ENCODE data around the gene NADSYN1.
"Not testable (repeated sequence)": the region's sequence is repeated elsewhere in the genome, so short reads cannot be mapped to it uniquely, and the experiment has no call there.

The NADSYN1 gene

DNA sequence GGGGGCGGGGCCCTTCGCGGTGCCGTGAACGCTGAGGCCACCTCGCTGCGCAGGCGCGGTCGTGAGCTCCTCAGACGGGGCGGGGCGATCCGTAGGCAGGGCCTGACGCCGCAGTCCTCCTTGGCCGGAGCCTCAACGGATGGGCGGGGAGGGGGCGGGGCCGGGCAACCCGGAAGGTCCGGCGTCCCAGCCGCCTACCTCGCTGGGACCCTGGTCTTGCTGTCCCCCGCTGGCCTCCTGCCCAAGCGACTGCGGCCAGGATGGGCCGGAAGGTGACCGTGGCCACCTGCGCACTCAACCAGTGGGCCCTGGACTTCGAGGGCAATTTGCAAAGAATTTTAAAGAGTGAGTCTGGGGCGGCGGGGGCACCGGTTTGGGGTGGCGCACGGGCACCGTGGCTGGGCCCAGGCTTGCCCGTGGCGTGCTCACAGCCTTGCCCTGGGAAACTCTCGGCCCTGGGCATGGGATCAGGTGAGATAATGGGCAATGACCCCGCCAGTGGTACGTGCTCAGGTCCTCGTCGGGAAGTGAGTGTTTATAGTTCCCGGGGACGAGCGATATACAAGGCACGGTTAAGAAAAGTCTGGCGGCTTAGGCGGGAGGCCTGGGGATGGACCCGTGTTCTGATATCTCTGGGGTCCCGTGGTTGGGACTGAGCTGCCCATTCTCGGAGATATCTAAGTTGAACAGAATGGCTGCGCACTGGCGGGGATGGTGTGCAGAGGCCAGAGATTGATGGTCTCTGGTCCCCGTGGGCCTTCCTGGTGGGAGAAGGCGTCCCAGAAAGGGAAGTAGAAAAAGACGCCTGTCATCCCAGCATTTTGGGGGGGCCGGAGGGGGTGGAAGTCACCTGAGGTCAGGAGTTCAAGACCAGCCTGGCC, at the start of gene NADSYN1:
TSS of gene NADSYN1 (plus strand) at position 167 of the 881 bp plus-strand sequence. CDS start at position 261, 94 bp downstream.
- peak; percentile 97 for DNase-seq

DNA sequence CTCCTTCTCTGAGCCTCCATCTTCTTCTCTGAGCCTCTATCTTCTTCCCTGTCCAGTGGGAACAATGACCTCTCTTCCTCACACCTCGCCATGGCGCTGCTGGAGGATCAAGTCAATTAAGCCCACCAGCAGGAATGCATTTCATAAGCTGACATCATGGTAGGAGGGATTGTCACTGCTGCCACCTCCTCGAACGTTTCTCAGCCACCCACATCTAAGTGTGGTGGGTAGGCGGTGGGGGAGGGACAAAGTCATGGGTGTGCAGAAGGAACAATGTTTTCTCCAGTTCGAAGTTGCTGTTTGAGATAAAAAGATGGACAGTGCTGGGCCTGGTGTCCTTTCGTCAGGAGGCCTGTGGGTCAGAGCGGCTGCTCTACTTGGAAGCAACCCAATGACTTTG, 48.8 kb upstream of the NADSYN1 start:
- DNase-seq = no peak

DNA sequence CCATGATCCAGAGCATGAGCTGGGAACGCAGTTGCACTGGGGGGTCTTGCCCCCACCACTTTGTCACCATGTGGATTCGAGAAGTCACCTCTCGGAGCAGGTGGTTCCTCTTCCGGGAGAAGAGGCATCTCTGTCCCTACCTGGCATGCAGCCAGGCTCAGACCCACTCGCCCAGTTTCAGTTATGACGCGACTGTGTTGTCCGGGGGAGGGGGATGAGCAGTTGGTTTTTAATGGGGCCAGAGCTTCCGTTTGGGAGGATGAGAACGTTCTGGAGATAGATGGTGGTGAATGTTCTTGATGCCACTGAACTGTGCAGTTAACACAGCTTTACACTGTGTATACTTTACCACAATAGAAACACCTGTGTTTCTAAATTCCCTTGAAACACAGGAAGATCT, 46.3 kb upstream of the NADSYN1 start:
- no peak for DNase-seq

DNA sequence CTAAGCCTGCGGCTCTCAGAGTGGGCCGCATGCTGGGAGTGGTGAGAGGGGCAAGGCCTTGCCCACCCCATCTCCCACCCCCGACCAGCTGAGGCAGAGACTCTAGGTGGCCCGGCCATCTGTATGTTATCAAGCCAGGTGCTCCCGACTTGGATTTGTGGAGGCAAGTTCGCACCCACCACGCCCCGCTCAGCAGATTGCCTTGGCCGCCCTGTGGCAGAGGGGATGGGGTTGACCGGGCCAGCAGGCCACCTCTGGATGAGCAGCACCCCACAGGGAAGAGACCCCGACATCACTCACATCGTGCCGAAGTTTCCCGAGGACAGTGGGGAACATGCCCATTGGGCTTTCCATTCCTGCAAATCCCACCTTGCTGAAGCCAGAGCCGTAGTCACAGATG, 45.6 kb upstream of the NADSYN1 start:
- DNase-seq = no peak

DNA sequence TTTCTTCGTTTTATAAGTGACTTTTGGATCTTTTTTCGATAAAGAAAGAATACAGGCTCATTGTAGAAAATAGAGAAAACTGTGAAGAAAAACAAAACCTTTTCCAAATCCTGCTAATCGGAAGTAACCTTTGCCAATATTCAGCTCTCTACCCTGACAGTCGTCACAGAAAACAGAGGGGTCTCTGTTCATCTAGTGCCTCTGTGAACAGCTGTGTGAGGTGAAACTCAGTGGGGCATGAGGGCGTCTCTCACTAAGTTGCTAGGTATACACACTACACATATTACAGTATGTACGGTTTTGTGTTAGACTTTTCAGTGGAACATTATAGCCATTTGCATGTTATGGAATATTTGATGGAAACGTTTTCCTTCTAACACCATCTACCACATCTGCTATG, 44.2 kb upstream of the NADSYN1 start:
- no peak for DNase-seq

DNA sequence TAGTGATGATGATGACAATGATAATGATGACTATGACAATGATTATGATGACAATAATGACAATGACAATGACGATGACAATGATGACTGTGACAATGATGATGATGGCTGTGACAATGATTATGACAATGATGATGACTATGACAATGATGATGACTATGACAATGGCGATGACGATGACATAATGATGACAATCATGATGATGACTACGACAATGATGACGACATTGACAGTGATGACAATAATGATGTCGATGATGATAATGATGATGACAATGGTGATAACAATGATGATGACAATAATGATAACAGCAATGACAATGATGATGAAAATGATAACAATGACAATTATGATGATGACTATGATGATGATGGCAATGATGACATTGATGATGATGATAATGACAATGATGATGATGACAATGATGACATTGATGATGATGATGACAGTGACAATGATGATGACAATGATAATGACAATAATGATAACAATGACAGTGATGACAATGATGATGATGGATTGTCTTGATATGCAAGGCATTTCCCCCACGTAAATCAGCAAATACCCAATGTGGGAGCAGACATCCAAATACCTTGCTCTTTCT, 42.5 kb upstream of the NADSYN1 start:
- no peak for DNase-seq

DNA sequence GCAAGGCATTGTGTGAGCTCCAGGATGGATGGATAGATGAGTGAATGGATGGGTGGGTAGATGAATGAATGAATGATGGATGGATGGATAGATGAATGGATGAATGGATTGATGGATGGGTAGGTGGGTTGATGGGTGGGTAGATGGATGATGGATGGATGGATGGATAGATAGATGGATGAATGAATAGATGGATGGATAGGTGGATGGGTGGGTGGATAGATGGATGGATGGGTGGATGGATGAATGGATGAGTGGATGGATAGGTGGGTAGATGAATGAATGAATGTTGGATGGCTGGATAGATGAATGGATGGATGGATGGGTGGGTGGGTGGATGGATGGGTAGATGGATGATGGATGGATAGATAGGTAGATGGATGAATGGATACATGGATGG, 38.4 kb upstream of the NADSYN1 start:
- no peak for DNase-seq

DNA sequence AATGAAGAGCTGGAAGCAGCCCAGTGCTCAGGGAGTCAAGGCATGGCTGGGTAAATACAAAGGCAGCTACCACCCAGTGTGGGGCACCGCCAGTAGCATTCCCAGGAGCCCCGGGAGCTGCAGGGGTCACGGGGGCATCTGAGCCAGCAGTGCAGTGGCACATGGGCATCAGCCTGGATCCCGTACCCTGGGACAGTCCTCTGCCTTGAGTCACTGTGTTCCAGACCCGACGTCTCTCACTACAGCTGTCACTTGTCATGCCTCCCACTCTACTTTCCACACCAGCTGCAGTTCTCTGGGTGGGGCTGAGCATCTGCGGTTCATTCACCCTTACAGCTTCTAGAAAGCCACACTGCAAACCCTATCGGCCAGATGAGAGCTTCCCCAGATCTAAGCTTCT, 34.4 kb upstream of the NADSYN1 start:
- no peak for DNase-seq

DNA sequence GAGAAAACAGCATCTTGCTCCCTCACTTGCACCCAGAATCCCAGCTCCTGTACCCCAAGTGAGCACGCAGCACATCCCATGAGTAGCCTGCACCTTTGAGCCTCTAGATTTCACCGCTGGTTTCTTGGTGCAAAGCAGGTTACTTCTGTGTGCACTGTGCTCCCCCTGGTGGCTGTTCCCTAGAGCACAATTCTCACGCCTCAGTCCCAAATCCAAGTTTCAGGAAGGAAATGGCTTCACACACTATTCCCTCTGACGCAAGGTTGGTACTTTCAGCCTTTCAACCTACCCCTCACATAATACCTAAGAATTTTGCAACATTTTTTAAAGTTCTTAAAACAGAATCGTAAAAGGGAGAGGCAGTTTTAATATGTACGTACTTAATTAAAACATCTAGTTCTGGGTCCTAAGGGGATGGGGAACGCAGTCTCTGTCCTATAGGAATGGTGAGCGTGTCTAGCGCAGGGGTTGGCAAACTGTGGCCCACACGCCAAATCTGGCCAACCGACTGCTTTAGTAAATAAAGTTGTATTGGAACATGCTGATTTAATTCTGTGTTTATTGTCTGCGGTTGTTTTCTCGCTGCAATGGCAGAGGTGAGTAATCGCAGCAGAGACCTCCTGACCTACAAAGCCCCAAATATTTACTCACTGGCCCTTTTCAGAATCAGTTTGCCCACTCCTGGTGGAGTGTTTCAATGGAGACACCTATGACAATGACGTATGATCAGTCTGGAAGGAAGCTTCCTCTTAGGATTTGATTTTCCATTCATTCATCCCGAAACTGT, 32.4 kb upstream of the NADSYN1 start:
- peak; percentile 22 for DNase-seq

DNA sequence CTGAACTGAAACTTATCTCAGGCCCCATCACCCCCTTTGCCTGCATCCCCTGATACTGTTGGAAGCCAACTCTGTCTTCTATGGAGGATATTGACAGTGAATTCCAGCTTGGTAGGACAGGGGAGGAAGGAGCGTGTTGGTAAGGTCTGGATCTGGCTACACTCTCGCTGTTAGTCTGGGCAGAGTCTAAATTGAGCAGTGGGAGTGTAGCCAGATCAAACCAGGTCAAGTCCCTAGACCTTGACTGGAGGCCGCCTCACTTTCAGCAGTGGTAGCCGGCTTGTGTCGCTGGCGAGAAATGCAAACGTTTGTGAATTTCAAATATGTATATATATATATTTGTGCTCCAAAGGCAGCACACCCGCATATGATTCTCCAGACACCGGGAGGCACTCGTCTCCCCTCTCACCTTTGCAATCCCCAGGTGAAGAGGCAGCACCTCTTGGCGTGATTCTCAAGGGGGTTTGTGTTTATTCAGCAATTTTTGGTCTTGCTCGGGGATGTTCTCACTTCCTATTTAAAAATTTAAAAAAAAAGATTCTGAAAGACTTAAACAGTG, 31.5 kb upstream of the NADSYN1 start:
- DNase-seq = no peak

DNA sequence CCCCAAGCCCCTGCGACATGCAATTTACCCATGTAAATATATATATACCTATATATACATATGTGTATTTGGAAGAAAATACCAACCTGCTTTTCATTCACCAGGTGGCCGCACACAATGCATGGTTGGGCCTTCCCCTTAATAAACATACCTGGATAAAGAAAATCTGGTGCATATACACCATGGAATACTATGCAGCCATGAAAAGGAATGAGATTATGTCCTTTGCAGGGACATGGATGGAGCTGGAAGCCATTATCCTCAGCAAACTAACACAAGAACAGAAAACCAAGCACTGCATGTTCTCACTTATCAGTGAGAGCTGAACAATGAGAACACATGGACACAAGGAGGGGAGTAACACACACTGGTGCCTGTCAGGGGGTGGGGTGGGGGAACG, 30.7 kb upstream of the NADSYN1 start:
- not testable (repeated sequence) for DNase-seq

DNA sequence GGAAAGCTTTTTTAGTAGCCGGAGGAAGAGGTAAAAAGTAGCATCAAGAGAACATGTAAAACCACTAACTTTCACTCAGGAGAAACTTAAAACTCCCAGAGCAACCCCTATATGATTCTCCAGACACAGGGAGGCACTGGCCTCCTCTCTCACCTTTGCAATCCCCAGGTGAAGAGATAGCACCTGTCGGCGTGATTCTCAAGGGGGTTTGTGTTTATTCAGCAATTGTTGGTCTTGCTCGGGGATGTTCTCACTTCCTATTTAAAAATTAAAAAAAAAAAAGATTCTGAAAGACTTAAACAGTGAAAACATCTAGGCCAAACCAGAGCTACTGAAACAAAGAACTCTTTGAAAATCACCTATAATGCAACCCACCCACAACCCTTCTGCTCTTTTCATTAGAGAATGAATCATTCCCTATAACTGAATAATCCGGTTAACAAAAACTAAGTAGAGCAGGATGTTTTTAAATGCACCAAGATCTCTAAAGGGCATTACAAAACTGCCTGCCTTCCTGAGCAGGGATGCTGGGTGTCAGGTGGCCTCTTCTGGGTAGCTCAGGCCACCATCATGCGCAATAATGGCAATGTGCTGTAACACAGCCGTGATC, 29.7 kb upstream of the NADSYN1 start:
- no peak for DNase-seq

DNA sequence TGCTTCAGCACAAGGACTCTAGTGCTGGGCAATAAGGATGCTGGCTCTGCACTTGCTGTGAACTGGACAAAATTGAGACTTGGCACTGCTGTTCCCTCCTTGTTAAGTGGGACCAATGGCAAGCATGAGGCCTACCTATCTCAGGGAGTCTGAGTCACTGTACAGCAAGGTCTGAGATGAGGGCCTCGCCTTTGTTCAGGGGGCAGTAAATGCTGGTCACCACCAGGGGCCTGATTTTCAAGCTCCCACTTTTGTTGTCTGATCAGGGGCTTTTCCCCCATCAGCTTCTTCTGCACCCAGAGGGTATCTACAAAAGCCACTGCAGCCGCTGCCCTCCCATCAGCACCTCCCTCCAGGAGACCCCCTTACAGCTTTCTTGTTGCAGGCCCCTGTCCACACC, 27.6 kb upstream of the NADSYN1 start:
- DNase-seq = no peak

DNA sequence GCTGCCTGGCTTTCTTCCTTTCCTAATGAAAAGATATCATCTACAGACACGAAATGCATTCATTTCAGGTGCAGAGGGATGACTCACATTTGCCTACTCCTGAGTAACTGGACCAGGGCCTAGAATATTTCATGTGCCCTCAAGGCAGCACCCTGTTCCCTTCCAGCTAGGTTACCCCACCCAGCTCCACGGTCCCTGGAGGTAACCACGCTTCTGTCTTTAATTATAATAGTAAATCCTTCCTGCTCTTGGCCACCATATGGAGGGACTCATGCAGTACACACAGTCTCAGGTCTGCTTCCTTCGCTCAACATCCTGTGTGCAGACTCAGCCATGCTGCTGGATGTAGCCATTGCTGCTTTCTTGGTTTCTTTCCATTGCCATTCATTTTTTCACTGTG, 27.1 kb upstream of the NADSYN1 start:
- no peak for DNase-seq

DNA sequence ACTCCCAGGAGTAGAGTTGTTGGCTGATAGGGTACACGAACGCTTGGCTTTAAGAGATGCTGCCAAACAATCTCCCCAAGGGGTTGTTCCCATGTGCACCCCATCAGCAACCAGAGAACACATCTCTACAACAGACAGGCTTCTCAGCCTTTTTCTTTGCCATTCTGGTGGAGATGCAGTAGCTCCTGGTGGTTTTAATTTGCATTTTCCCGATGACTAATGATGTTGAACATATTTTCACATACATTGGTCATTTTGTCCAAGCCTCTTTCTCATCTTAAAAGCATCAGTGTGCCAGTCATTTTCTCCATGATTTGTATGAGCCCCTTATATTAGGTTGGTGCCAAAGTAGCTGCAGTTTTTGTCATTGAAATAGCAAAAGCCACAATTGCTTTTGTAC, 26.6 kb upstream of the NADSYN1 start:
- no peak for DNase-seq

DNA sequence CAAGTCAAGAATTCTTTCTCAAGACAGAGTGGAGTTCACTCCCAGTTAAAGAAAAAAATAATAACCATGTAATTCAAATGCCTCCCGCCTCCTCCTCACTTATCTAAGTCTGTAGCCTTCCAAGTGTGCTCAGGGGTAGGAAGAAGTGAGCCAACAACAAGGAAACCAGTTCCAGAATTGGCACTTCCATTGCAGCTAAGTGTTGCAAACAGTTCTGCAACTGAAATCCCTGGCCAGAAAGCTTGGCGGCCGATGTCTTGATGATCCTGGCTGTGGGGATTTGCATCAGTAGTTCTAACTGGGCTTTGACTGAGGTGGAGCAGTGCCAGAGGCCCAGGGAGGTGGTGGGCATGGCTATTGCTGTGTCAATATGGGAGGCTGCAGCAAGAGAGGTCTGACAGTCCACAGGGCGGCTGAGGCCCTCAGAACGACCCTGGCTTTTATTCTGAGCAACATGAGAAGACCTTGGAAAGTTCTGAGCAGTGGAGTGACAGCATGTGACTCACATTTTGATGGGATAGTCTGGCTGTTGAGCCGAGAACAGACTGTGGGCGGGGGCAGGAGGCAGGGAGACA, 24.1 kb upstream of the NADSYN1 start:
- no peak for DNase-seq

DNA sequence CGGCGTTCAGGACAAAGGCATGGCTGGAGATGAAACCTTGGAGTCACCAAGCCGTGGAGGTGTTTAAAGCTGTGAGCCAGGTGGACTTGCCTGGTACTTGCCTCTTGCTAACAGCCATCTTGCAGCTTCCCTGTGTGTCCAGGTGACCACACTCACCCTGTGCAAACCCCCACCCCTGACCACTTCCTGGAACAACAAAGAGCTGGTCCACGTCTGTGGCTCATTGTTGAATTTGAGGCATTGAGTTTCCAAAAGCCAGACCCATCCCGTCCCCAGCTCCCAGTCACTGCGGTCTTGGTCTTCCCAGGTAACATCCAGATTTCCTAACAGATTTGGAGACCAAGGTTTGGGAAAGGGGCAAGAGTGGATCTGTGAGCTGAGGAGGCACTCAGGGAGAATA, 23.3 kb upstream of the NADSYN1 start:
- no peak for DNase-seq

DNA sequence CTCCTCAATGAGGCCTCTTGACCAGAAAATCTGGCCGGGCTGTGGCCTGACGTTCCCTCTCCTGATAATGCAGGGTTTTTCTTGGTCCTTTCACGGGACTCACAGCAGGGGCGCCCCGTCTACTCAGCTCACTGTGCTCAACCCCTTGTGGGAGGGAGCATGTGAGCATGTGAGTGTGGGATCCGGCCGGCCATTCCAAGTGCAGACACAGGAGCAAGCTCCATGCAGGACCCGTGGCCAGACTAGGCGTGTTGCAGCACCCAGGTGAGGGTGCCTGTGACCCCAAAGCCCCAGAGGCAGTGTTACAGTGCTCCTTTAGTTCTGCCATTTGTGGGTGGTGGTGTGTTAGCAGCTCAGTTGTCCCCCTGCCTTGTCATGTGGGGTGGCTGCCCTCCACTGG, 22.8 kb upstream of the NADSYN1 start:
- no peak for DNase-seq

DNA sequence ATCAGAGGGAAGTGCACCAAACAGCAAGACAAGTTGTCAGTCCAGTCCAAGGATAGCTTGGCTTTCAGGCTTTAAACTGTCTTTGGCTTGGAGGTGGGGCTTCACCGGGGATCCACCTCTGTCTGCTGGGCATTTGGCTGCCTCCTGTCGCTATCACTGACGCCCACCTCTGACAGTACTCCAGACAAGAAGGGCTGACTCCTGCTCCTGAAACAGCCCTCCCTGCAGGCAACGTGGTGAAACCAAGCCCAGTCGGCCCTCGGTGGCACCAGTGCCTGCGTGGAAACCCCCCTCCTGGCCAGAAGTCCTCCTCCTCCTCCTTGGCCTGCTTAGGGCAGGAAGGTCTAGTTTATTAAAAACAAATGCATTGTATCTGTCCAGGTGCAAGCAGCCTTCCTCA, 21.7 kb upstream of the NADSYN1 start:
- no peak for DNase-seq

DNA sequence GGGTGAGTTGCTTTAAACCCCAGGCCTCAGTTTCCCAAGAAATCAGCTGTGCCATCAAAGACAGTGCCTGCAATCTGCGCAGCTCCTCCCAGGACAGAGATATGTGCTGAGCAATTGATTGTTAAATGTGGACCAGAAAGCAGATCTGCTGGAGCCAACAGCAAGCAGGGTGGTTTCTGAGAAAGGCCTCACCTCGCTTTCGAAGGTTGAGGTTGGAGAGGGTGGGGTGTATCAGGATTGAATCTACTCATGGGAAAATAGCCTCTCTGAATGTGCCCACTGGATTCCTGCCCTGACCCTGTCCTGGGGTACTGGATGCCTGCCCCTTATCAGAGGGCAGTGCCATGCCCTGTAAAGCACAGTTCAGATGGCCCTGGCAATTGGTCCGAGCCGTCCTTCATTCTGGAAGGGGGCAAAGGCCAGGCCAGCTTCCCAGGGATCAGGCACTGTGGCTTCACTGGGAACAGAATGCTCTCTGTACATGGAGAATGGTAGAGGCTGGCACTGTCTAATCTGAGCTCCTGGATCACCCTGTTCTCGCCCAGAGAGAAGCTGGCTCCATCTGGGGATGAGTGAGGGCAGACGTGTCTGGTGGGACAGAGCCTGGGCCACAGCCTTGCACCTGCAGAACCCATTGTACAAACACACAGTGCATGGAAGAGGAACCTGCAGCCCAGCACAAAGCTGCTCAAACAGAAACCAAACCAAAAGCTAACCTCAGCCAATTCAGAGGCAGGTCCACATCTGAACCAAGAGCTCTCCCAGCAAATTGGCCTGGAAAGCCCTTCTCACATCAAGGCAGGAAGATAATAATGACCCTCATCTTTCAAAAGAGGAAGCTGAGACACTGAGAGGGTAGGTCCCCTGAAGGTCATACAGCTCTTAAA, 20.0 kb upstream of the NADSYN1 start:
- no peak for DNase-seq

DNA sequence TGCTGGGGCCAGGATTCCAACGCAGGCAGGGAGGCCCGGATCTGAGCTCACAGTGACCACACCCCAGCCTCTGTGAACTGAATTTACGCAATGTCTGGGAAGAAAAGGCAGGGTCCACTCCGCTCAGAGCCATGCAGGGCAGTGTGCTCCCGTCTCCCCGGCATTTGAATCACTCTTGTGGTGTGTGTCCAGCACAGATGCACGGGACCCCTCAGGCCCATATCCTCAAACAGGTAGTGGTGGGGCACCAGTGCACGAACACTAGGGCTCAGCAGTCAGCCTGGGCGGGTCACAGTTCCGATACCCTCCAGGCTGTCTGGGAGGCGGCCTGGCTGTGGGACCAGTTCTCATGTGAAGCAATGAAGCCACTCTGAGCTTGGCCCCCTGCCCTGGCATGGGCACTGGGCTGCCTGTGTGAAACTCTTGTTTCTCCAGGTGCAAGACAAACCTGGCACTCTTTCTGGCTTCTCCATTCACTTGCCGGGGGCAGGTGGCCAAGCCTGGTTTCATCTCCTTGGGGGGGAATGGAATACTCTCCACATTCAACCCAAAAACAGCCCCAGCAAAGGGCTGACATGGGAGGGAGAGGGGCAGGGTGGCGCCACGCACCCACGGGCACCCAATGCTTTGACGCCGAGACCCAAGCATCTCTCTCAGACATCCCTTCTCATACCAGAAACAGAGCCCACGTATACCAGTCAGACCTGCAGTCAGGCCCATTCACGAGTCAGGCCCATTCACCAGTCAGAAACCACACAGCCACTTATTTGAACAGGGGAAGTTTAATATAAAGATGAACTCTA, 19.2 kb upstream of the NADSYN1 start:
- DNase-seq = no peak

All from activated CD4-positive, alpha-beta T cell treated with anti-CD3 and anti-CD28 coated beads, Interleukin-2, Interleukin-6, amounts not matched to agents 100 ng/mL and 50 ng/mL, durations not matched to agents 16 hours and 8 hours (primary cell).